ENCODE results near the gene FSTL4. TPM values are rescaled to one million over a fixed set of nuclear protein-coding genes. Genes with fewer than 3 reads are reported as not detected.

The FSTL4 gene
- total and polyA plus RNA-seq, 5 experiments from 2014 or later, result 1.5 to 1.6 TPM; not detected in 3

GRCh38 chr5:133461796-133462516 lies 150.4 kb downstream of the FSTL4 start:
- POLR2A ChIA-PET, result no interaction called here
- Mint-ChIP-seq H3K27ac (no peak overlapping the region), H3K9me3 (no peaks in the 10 kb centered on the region), H3K27me3 (no peaks in the 10 kb centered on the region), H3K4me1 (peaks cover 4 to 18% (median 9%) of the 10 kb centered on the region in 4 donors), H3K4me3 (no peak overlapping the region), H3K36me3 (no peaks in the 10 kb centered on the region)
- DNase-seq, result no peak
- ATAC-seq, result no peak

GRCh38 chr5:133460172-133460758 lies 152.1 kb downstream of the FSTL4 start:
- Mint-ChIP-seq H3K9me3 (no peaks in the 10 kb centered on the region), H3K27me3 (peaks cover 0 to 2% (median 0%) of the 10 kb centered on the region in 5 donors), H3K4me1 (peaks cover 0 to 11% (median 1%) of the 10 kb centered on the region in 4 donors), H3K36me3 (no peaks in the 10 kb centered on the region), H3K4me3 (no peak overlapping the region), H3K27ac (no peak overlapping the region)
- ATAC-seq (no peak), DNase-seq (peak in 4 of 10 donors; percentile 7 to 12 (median 10))
- POLR2A ChIA-PET, result no interaction called here

- Mint-ChIP-seq H3K27ac (no peak overlapping the region), H3K27me3 (peaks cover 0 to 2% (median 0%) of the 10 kb centered on the region in 5 donors), H3K36me3 (no peaks in the 10 kb centered on the region), H3K9me3 (no peaks in the 10 kb centered on the region), H3K4me3 (no peak overlapping the region), H3K4me1 (peaks cover 0 to 9% (median 0%) of the 10 kb centered on the region in 4 donors)
- ATAC-seq (no peak), DNase-seq (no peak)
- POLR2A ChIA-PET, result no interaction called here
These were observed 152.7 kb downstream of the FSTL4 start for GRCh38 chr5:133459474-133460160.

GRCh38 chr5:133458435-133458834 lies 153.9 kb downstream of the FSTL4 start:
- no peaks in the 10 kb centered on the region for H3K9me3 Mint-ChIP-seq
- no peak overlapping the region for H3K4me3 Mint-ChIP-seq
- no peak overlapping the region for H3K27ac Mint-ChIP-seq
- POLR2A ChIA-PET, result no interaction called here
- peaks cover 0 to 9% (median 0%) of the 10 kb centered on the region in 4 donors for H3K4me1 Mint-ChIP-seq
- H3K36me3 Mint-ChIP-seq, result no peaks in the 10 kb centered on the region
- DNase-seq, result no peak
- ATAC-seq, result no peak
- peaks cover 0 to 2% (median 0%) of the 10 kb centered on the region in 5 donors for H3K27me3 Mint-ChIP-seq

- Mint-ChIP-seq H3K4me1 (peaks cover 0 to 9% (median 0%) of the 10 kb centered on the region in 4 donors), H3K36me3 (no peaks in the 10 kb centered on the region), H3K9me3 (no peaks in the 10 kb centered on the region), H3K27ac (peak overlapping the region in 1 of 10 donors; percentile 9), H3K27me3 (peaks cover 0 to 2% (median 0%) of the 10 kb centered on the region in 5 donors), H3K4me3 (peak overlapping the region in 1 of 10 donors; percentile 22)
- POLR2A ChIA-PET, result no interaction called here
- ATAC-seq (no peak), DNase-seq (no peak)
These were observed 154.6 kb downstream of the FSTL4 start for GRCh38 chr5:133457439-133458355.

- DNase-seq (no peak), ATAC-seq (no peak)
- POLR2A ChIA-PET, result no interaction called here
- no peak overlapping the region for H3K4me3 Mint-ChIP-seq
- H3K9me3 Mint-ChIP-seq, result no peaks in the 10 kb centered on the region
- H3K27ac Mint-ChIP-seq, result peak overlapping the region in 1 of 10 donors; percentile 2
- H3K36me3 Mint-ChIP-seq, result no peaks in the 10 kb centered on the region
- peaks cover 0 to 4% (median 2%) of the 10 kb centered on the region in 5 donors for H3K27me3 Mint-ChIP-seq
- H3K4me1 Mint-ChIP-seq, result peaks cover 0 to 9% (median 0%) of the 10 kb centered on the region in 4 donors
These were observed 155.4 kb downstream of the FSTL4 start for GRCh38 chr5:133456933-133457402.

GRCh38 chr5:133455676-133456075 lies 156.7 kb downstream of the FSTL4 start:
- DNase-seq (no peak), ATAC-seq (no peak)
- Mint-ChIP-seq H3K4me3 (no peak overlapping the region), H3K4me1 (peaks cover 0 to 9% (median 0%) of the 10 kb centered on the region in 4 donors), H3K9me3 (no peaks in the 10 kb centered on the region), H3K36me3 (no peaks in the 10 kb centered on the region), H3K27me3 (peaks cover 2 to 8% (median 5%) of the 10 kb centered on the region in 5 donors), H3K27ac (no peak overlapping the region)
- POLR2A ChIA-PET, result no interaction called here

- Mint-ChIP-seq H3K27ac (no peak overlapping the region), H3K4me3 (peak overlapping the region in 1 of 10 donors; percentile 16), H3K27me3 (peaks cover 2 to 11% (median 10%) of the 10 kb centered on the region in 5 donors), H3K9me3 (no peaks in the 10 kb centered on the region), H3K4me1 (peaks cover 0 to 8% (median 0%) of the 10 kb centered on the region in 4 donors), H3K36me3 (no peaks in the 10 kb centered on the region)
- DNase-seq, result no peak
- POLR2A ChIA-PET, result no interaction called here
- no peak for ATAC-seq
These were observed 157.9 kb downstream of the FSTL4 start for GRCh38 chr5:133454442-133454841.

- Mint-ChIP-seq H3K4me3 (no peak overlapping the region), H3K27ac (no peak overlapping the region), H3K4me1 (peaks cover 0 to 7% (median 0%) of the 10 kb centered on the region in 4 donors), H3K9me3 (no peaks in the 10 kb centered on the region), H3K27me3 (peaks cover 2 to 11% (median 10%) of the 10 kb centered on the region in 5 donors), H3K36me3 (no peaks in the 10 kb centered on the region)
- POLR2A ChIA-PET, result no interaction called here
- DNase-seq, result no peak
- ATAC-seq, result no peak
These were observed 158.5 kb downstream of the FSTL4 start for GRCh38 chr5:133453831-133454230.

- peaks cover 2 to 11% (median 10%) of the 10 kb centered on the region in 5 donors for H3K27me3 Mint-ChIP-seq
- no peaks in the 10 kb centered on the region for H3K36me3 Mint-ChIP-seq
- ATAC-seq (no peak), DNase-seq (no peak)
- no peak overlapping the region for H3K4me3 Mint-ChIP-seq
- peaks cover 0 to 7% (median 0%) of the 10 kb centered on the region in 4 donors for H3K4me1 Mint-ChIP-seq
- H3K27ac Mint-ChIP-seq, result no peak overlapping the region
- no peaks in the 10 kb centered on the region for H3K9me3 Mint-ChIP-seq
- POLR2A ChIA-PET, result no interaction called here
These were observed 159.1 kb downstream of the FSTL4 start for GRCh38 chr5:133453084-133453780.

GRCh38 chr5:133451926-133452325 lies 160.4 kb downstream of the FSTL4 start:
- DNase-seq, result no peak
- Mint-ChIP-seq H3K9me3 (no peaks in the 10 kb centered on the region), H3K4me1 (peaks cover 0 to 2% (median 0%) of the 10 kb centered on the region in 4 donors), H3K4me3 (no peak overlapping the region), H3K27ac (no peak overlapping the region), H3K36me3 (no peaks in the 10 kb centered on the region), H3K27me3 (peaks cover 2 to 11% (median 10%) of the 10 kb centered on the region in 5 donors)
- ATAC-seq, result no peak
- POLR2A ChIA-PET, result no interaction called here

- DNase-seq (no peak), ATAC-seq (no peak)
- Mint-ChIP-seq H3K4me1 (no peaks in the 10 kb centered on the region), H3K27ac (no peak overlapping the region), H3K27me3 (peaks cover 0 to 11% (median 10%) of the 10 kb centered on the region in 5 donors), H3K9me3 (no peaks in the 10 kb centered on the region), H3K36me3 (no peaks in the 10 kb centered on the region), H3K4me3 (no peak overlapping the region)
- POLR2A ChIA-PET, result no interaction called here
These were observed 162.1 kb downstream of the FSTL4 start for GRCh38 chr5:133450286-133450685.
